Stimulated activated naive CD4-positive, alpha-beta T cell treated with Interleukin-2 at 50 U/mL for 16 hours (primary cell): ENCODE measurements around the gene CAPN15.
"Not testable (repeated sequence)": the region's sequence is repeated elsewhere in the genome, so short reads cannot be mapped to it uniquely, and the experiment has no call there.

ENCODE experiments used
- DNase-seq: peaks from one replicate; lab custom pipeline; 2025; lab: John Stamatoyannopoulos, UW

The CAPN15 gene

GRCh38 chr16:592518-593306 lies 65.2 kb downstream of the CAPN15 start:
- DNase-seq: no peak

GRCh38 chr16:593406-593805 lies 65.9 kb downstream of the CAPN15 start:
- no peak for DNase-seq

GRCh38 chr16:593807-594206 lies 66.3 kb downstream of the CAPN15 start:
- no peak for DNase-seq

- DNase-seq: no peak
Measured at GRCh38 chr16:595094-595528, 67.6 kb downstream of the CAPN15 start.

GRCh38 chr16:595942-596735 lies 68.6 kb downstream of the CAPN15 start:
- DNase-seq: no peak

- no peak for DNase-seq
Measured at GRCh38 chr16:596736-597060, 69.2 kb downstream of the CAPN15 start.

GRCh38 chr16:597655-598054 lies 70.1 kb downstream of the CAPN15 start:
- not testable (repeated sequence) for DNase-seq

GRCh38 chr16:598823-599739 lies 71.6 kb downstream of the CAPN15 start:
- no peak for DNase-seq

- no peak for DNase-seq
Measured at GRCh38 chr16:600781-601180, 73.3 kb downstream of the CAPN15 start.

GRCh38 chr16:603933-604332 lies 76.4 kb downstream of the CAPN15 start:
- no peak for DNase-seq
